Left lung (tissue), 10 donors: ENCODE results near the gene IMMP2L. TPM values are rescaled to one million over a fixed set of nuclear protein-coding genes. Genes with fewer than 3 reads are reported as not detected.

ENCODE experiments used
- ATAC-seq: fragments of 200-7000 bp; cut with Tn5 transposase; one replicate; pipeline ENCODE4 v1.9.1; 2020; ENCODE audit warnings: moderate library complexity
- DNase-seq, 4 donors: peaks; one replicate each; pipeline ENCODE4 v3.0.0-alpha.2; 2013 to 2020
- H3K27ac ChIP-seq, 2 donors: fragments of 200-600 bp; sonication (generic) in 1 of 2; one replicate each; pipeline versions ENCODE4 v1.5.0 to v1.8.0; 2020 to 2021
- H3K27me3 ChIP-seq, 2 donors: fragments of 200-600 bp; sonication (generic) in 1 of 2; one replicate each; pipeline versions ENCODE4 v1.5.0 to v1.8.0; 2020 to 2021
- H3K36me3 ChIP-seq, 2 donors: fragments of 200-600 bp; sonication (generic) in 1 of 2; one replicate each; pipeline versions ENCODE4 v1.5.0 to v1.8.0; 2020 to 2021
- H3K4me1 ChIP-seq, 2 donors: fragments of 200-600 bp; one replicate each; pipeline ENCODE4 v1.8.0; 2021
- H3K4me3 ChIP-seq, 2 donors: fragments of 200-600 bp; sonication (generic) in 1 of 2; one replicate each; pipeline versions ENCODE4 v1.5.0 to v1.8.0; 2020 to 2021; ENCODE audit warnings: mild to moderate bottlenecking in 1 of 2
- H3K9me3 ChIP-seq, 2 donors: fragments of 200-600 bp; sonication (generic) in 1 of 2; one replicate each; pipeline versions ENCODE4 v1.5.0 to v1.8.0; 2020 to 2021
- intact Hi-C, 2 donors: fragments of 100-400 bp; cut with DNase I; formaldehyde crosslinking; loops; one replicate each; pipeline versions ENCODE4 v1.11.2 to v1.14.2; 2022
- polyA plus RNA-seq, 6 donors: library from polyadenylated mRNA; unstranded; fragments of 120-200 nt; gene quantifications; one replicate each; pipeline ENCODE4 v1.2.1, GENCODE V29; 2013; ENCODE audit not compliant: insufficient read length in 6 of 6
- total RNA-seq, 2 donors: library from RNA; stranded (reverse); fragmentation: NEBNext Ultra II Directional; extraction: Animal tissue kit (Norgen Biotek cat#: 25700); gene quantifications; one replicate each; pipeline ENCODE4 v1.2.1, GENCODE V29; 2021
- TF ChIP-seq, protein P1 (sequence below), 2 donors: fragments of 200-600 bp; sonication (generic) in 1 of 2; IDR thresholded peaks; one replicate each; pipeline versions ENCODE4 v1.5.0 to v1.8.0; 2021; ENCODE audit warnings: antibody characterized with exemption in 2 of 2
- donor health status: DM: no; HTN: yes; CAD: no.
- donor health status: DM: no; HTN: no; CAD: no.

The IMMP2L gene
- total and polyA plus RNA-seq, 8 donors: 10.3 to 30.1 (median 25.7) TPM

DNA sequence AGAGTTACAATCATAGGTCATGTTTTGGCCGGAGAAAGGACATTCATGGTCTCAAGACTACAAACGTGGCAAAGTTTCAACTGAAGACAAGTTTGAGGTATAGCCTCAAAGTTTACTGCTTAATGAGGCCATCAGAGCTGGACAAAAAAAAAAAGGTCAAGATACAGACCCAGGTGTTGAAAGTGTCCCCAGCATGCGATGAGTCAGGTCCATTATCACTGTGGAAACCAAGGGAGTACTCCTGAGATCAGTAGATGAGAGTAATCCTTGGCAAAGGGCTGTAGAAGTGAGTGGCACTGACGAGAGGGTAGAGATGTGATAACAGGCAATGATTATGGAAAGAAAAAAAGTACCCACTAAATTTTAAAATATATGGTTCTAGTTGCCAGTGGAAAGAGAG is 551.5 kb downstream of the IMMP2L start:
- no peaks in the 10 kb centered on the region for H3K36me3 ChIP-seq
- no peak overlapping the region for H3K4me3 ChIP-seq
- H3K27me3 ChIP-seq: no peaks in the 10 kb centered on the region
- intact Hi-C loops: no loop called here
- no peak overlapping the region for H3K27ac ChIP-seq
- ATAC-seq (no peak), DNase-seq (no peak)
- no peaks in the 10 kb centered on the region for H3K9me3 ChIP-seq
- TF ChIP-seq, protein P1, sequence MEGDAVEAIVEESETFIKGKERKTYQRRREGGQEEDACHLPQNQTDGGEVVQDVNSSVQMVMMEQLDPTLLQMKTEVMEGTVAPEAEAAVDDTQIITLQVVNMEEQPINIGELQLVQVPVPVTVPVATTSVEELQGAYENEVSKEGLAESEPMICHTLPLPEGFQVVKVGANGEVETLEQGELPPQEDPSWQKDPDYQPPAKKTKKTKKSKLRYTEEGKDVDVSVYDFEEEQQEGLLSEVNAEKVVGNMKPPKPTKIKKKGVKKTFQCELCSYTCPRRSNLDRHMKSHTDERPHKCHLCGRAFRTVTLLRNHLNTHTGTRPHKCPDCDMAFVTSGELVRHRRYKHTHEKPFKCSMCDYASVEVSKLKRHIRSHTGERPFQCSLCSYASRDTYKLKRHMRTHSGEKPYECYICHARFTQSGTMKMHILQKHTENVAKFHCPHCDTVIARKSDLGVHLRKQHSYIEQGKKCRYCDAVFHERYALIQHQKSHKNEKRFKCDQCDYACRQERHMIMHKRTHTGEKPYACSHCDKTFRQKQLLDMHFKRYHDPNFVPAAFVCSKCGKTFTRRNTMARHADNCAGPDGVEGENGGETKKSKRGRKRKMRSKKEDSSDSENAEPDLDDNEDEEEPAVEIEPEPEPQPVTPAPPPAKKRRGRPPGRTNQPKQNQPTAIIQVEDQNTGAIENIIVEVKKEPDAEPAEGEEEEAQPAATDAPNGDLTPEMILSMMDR (IDR thresholded peaks at IDR 0.05): no peak
- H3K4me1 ChIP-seq: peaks cover 0 to 17% of the 10 kb centered on the region in 2 donors

DNA sequence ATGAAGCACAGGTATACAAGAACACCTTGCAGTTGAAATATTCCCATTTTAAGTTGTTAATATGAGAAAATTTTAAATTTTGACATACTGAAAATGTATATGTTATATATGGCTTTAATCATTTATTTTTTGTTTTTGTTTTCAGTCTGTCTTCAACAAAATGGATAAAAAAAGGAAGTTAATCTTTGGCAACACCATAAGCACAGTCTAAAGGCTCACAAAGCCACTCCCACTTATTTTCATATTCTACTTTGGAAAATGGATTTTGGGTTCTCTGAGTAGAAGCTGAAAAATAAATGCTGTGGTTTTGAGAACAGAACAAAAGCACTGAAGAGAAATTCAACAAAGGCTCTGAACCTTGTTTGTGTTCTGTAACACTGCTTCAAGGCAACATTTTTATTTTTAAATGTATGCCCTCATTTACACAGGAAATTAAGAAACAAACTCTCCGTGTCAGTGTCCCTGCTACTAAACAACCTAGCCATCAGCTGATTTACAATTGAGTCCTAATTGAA is 552.7 kb downstream of the IMMP2L start:
- Histone ChIP-seq H3K27me3 (no peaks in the 10 kb centered on the region), H3K9me3 (no peaks in the 10 kb centered on the region), H3K4me3 (no peak overlapping the region), H3K4me1 (peaks cover 0 to 17% of the 10 kb centered on the region in 2 donors), H3K27ac (no peak overlapping the region), H3K36me3 (no peaks in the 10 kb centered on the region)
- TF ChIP-seq, protein P1 (IDR thresholded peaks at IDR 0.05): no peak
- intact Hi-C loops: no loop called here
- DNase-seq (no peak), ATAC-seq (no peak)

DNA sequence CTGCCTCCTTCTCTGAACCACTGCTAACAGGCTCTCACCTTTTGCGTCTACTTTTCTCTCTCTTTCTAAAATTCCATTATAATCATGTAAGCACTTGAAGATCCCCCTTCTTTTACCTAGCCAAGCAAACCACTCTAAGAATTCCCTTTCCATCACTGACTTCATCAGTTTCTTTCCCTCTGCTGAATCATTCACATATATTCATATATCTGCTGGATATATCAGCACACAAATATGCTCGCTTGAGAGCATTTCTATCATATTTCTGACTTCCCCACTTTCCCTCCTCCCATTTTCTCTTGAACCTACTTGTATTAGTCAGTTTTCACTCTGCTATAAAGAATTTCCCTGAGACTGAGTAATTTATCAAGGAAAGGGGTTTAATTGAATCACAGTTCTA is 555.6 kb downstream of the IMMP2L start:
- no peak overlapping the region for H3K27ac ChIP-seq
- H3K27me3 ChIP-seq: no peaks in the 10 kb centered on the region
- ATAC-seq (no peak), DNase-seq (no peak)
- no peaks in the 10 kb centered on the region for H3K36me3 ChIP-seq
- intact Hi-C loops: no loop called here
- H3K4me3 ChIP-seq: no peak overlapping the region
- H3K4me1 ChIP-seq: no peaks in the 10 kb centered on the region
- TF ChIP-seq, protein P1 (IDR thresholded peaks at IDR 0.05): no peak
- no peaks in the 10 kb centered on the region for H3K9me3 ChIP-seq

DNA sequence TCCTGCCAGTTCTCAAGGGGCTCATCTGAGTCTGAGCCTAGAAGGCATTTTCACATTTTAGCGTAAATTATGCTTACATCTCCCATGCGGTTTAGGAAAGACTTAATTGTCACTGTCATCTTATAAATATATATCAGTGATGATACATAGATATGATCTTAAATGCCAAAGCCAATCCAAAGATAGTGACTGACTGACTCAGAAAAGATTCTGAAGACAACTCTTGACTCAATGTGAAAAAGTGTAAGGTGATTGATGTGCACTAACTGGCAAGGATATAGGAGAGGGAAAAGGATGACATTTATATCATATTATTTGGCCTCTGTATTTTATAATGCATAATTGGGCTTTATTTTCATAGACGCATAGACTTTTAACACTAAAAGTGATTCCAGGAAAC is 556.3 kb downstream of the IMMP2L start:
- Histone ChIP-seq H3K36me3 (no peaks in the 10 kb centered on the region), H3K27ac (no peak overlapping the region), H3K9me3 (no peaks in the 10 kb centered on the region), H3K27me3 (no peaks in the 10 kb centered on the region), H3K4me3 (no peak overlapping the region), H3K4me1 (no peaks in the 10 kb centered on the region)
- TF ChIP-seq, protein P1 (IDR thresholded peaks at IDR 0.05): no peak
- DNase-seq (no peak), ATAC-seq (no peak)
- intact Hi-C loops: no loop called here

DNA sequence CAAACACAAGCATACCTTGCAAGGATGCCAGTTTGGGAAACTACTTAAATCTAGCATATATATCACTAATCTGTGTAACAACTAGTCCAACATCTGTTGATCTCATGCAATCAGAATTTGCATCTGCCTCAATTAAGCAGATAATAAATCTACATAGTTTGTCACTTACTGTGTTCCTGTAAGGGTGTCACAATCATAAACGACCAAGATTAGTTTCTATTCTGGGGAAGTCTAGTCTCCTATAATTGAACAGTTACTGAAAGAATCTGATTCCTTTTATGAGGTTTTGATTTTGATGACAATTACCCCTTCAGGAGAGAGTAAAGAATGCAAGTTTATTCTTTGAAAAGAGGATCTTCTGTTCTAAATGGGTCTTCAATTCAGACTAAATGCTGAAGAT is 556.8 kb downstream of the IMMP2L start:
- intact Hi-C loops: no loop called here
- H3K27me3 ChIP-seq: no peaks in the 10 kb centered on the region
- no peak for DNase-seq
- H3K27ac ChIP-seq: no peak overlapping the region
- no peak overlapping the region for H3K4me3 ChIP-seq
- H3K9me3 ChIP-seq: no peaks in the 10 kb centered on the region
- H3K4me1 ChIP-seq: no peaks in the 10 kb centered on the region
- TF ChIP-seq, protein P1 (IDR thresholded peaks at IDR 0.05): no peak
- ATAC-seq: no peak
- H3K36me3 ChIP-seq: no peaks in the 10 kb centered on the region
